Neural cell (in vitro differentiated cells): ENCODE data around the gene KIRREL3.

Experiments used
- EP300 ChIP-seq: fragments of 450-650 bp; conservative IDR thresholded peaks from 2 replicates; pipeline ENCODE4 v1.6.1; 2014; ENCODE audit warnings: antibody characterized with exemption, mild to moderate bottlenecking, moderate library complexity; ENCODE audit not compliant: poor library complexity, severe bottlenecking
- RAD21 ChIP-seq: fragments of 450-650 bp; conservative IDR thresholded peaks from 2 replicates; pipeline ENCODE4 v1.6.1; 2014; ENCODE audit warnings: antibody characterized with exemption, mild to moderate bottlenecking, moderate library complexity
- SMC3 ChIP-seq: fragments of 450-650 bp; conservative IDR thresholded peaks from 2 replicates; pipeline ENCODE4 v1.6.1; 2014; ENCODE audit warnings: antibody characterized with exemption, mild to moderate bottlenecking, moderate library complexity; ENCODE audit not compliant: poor library complexity
- TF ChIP-seq, protein P1 (sequence below): fragments of 450-650 bp; IDR thresholded peaks from 2 replicates; pipeline ENCODE4 v1.5.1; 2014; ENCODE audit warnings: antibody characterized with exemption, mild to moderate bottlenecking, moderate library complexity; ENCODE audit not compliant: poor library complexity, severe bottlenecking

GRCh38 chr11:126521196-126521595 lies 479.4 kb downstream of the KIRREL3 start:
- no peak for TF ChIP-seq EP300
- TF ChIP-seq, protein P1, sequence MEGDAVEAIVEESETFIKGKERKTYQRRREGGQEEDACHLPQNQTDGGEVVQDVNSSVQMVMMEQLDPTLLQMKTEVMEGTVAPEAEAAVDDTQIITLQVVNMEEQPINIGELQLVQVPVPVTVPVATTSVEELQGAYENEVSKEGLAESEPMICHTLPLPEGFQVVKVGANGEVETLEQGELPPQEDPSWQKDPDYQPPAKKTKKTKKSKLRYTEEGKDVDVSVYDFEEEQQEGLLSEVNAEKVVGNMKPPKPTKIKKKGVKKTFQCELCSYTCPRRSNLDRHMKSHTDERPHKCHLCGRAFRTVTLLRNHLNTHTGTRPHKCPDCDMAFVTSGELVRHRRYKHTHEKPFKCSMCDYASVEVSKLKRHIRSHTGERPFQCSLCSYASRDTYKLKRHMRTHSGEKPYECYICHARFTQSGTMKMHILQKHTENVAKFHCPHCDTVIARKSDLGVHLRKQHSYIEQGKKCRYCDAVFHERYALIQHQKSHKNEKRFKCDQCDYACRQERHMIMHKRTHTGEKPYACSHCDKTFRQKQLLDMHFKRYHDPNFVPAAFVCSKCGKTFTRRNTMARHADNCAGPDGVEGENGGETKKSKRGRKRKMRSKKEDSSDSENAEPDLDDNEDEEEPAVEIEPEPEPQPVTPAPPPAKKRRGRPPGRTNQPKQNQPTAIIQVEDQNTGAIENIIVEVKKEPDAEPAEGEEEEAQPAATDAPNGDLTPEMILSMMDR = no peak
- TF ChIP-seq SMC3 = no peak
- TF ChIP-seq RAD21 = no peak
